ENCODE measurements around the gene MBD6.

DNA sequence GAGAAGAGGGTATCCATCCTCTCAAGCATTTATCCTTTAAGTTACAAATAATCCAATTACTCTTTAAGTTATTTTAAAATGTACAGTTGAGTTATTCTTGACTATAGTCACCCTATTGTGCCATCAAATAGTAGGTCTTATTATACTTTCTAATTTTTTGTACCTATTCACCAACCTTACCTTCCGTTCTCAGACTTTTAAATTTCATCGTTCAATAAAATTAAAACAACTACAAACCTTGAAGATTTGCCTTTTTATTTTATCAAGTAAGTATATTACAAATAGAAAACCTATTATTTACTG lies 25.3 kb downstream of the MBD6 start:
- TF ChIP-seq CTCF (IDR thresholded peaks at IDR 0.05) = no peak
- TF ChIP-seq POLR2A (IDR thresholded peaks at IDR 0.05) = no peak

Data from heart left ventricle (tissue), 13 donors.